HG03159 (cell line): ENCODE measurements around the gene OGFR.
A peak's percentile ranks its signal among the peaks of the same experiment; 100 is the strongest.

Experiments
- ATAC-seq: cut with Tn5 transposase; IDR thresholded peaks from one replicate; pipeline ENCODE4 v1.9.1; 2021; ENCODE audit warnings: mild to moderate bottlenecking, moderate library complexity; ENCODE audit not compliant: unreplicated experiment

Gene OGFR

GRCh38 chr20:62804627-62805154 lies at the start of gene OGFR:
Gene OGFR (plus strand): TSS chr20:62804835. CDS start chr20:62804860, 25 bp downstream.
- peak; percentile 51 for ATAC-seq

- ATAC-seq = no peak
These were observed 49.7 kb upstream of the OGFR start for GRCh38 chr20:62754991-62755356.

GRCh38 chr20:62755817-62756724 lies 48.6 kb upstream of the OGFR start:
- ATAC-seq = no peak

- no peak for ATAC-seq
These were observed 46.3 kb upstream of the OGFR start for GRCh38 chr20:62758226-62758912.

- ATAC-seq = no peak
These were observed 44.6 kb upstream of the OGFR start for GRCh38 chr20:62759981-62760431.

GRCh38 chr20:62760471-62760855 lies 44.2 kb upstream of the OGFR start:
- no peak for ATAC-seq

- ATAC-seq = no peak
These were observed 43.5 kb upstream of the OGFR start for GRCh38 chr20:62760856-62761758.

GRCh38 chr20:62761759-62762131 lies 42.9 kb upstream of the OGFR start:
- ATAC-seq = no peak

GRCh38 chr20:62762376-62762775 lies 42.3 kb upstream of the OGFR start:
- ATAC-seq = no peak

GRCh38 chr20:62762801-62763368 lies 41.8 kb upstream of the OGFR start:
- ATAC-seq = no peak

GRCh38 chr20:62763404-62763803 lies 41.2 kb upstream of the OGFR start:
- ATAC-seq = no peak

- no peak for ATAC-seq
These were observed 40.3 kb upstream of the OGFR start for GRCh38 chr20:62764156-62764935.

GRCh38 chr20:62765021-62765420 lies 39.6 kb upstream of the OGFR start:
- ATAC-seq = no peak

GRCh38 chr20:62765432-62766070 lies 39.1 kb upstream of the OGFR start:
- no peak for ATAC-seq

- ATAC-seq = no peak
These were observed 38.6 kb upstream of the OGFR start for GRCh38 chr20:62766071-62766450.

GRCh38 chr20:62766716-62767115 lies 37.9 kb upstream of the OGFR start:
- ATAC-seq = no peak

- no peak for ATAC-seq
These were observed 36.4 kb upstream of the OGFR start for GRCh38 chr20:62768234-62768546.

GRCh38 chr20:62768551-62769287 lies 35.9 kb upstream of the OGFR start:
- no peak for ATAC-seq
